ENCODE measurements around the gene USP3.
A peak's percentile ranks its signal among the peaks of the same experiment; 100 is the strongest.

Gene USP3

DNA sequence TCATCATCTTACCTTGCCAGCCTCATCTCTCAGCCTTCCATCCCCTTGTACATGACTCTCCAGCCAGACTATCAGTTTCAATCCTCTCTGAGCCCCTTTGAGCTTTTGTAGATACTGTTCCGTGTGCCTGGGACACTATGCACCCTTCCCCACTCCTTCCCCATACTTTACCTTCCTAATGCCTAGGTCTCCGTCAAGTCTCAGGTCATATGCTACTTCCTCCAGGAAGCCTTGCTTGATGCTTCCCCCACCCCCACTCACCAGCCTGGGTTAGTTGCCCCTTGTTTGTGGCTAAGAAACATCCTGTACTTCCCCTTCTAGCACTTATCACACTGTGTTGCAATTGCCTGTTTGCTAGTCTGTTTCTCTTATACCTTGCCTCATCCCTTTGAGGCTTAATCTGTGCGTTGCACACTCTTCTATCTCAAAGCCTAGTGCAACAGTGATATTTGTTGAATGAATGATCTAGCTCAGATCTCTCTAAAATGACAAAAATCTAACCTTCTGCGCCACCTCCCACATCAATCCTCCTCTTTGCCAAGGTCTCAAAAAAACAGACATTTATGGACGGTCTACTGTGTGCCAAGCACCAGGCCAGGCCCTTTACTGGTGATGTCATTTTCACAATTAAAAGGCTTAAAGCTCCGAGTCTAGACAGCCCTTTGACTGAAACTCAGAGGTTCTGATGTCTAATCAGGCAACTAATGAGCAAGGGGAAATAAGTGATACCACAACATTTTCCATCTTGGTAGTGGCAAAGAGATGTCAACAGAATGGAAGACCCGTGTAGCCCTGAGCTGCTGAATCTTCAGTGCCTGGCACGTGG is 6.5 kb upstream of the USP3 start:
- no peak for DNase-seq

DNA sequence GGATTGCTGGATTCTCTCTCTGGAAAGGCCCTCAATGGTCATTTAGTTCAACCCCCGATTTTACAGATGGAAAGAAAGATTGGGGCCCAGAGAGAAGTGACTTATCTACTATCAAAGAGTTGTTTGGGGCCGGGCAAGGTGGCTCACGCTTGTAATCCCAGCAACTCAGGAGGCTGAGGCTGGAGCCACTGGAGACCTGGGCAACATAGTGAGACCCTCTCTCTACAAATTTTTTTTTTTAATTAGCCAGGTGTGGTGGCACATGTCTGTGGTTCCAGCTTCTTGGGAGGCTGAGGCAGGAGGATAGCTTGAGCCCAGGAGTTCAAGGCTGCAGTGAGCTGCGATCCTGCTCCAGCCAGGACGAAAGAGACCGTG is 5.2 kb upstream of the USP3 start:
- no peak for DNase-seq

DNA sequence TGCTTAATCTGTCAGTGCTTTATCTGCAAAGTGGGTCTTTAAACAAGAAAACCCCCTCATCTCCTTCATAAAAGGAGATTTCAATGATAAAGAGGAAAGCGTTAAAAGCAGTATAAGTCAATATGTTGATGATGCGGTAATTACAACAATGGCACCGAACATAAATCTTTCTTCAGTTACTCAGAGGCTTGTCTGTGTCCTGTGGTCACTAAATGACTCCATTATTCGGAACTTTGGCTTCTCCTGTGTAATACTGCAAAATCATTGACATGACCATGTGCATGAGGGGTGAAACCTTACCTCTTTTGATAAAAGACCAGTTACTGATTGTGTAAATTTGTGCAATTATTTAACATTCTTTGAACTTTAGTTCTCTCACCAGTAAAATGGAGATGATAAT is 4.8 kb upstream of the USP3 start:
- DNase-seq, result no peak

DNA sequence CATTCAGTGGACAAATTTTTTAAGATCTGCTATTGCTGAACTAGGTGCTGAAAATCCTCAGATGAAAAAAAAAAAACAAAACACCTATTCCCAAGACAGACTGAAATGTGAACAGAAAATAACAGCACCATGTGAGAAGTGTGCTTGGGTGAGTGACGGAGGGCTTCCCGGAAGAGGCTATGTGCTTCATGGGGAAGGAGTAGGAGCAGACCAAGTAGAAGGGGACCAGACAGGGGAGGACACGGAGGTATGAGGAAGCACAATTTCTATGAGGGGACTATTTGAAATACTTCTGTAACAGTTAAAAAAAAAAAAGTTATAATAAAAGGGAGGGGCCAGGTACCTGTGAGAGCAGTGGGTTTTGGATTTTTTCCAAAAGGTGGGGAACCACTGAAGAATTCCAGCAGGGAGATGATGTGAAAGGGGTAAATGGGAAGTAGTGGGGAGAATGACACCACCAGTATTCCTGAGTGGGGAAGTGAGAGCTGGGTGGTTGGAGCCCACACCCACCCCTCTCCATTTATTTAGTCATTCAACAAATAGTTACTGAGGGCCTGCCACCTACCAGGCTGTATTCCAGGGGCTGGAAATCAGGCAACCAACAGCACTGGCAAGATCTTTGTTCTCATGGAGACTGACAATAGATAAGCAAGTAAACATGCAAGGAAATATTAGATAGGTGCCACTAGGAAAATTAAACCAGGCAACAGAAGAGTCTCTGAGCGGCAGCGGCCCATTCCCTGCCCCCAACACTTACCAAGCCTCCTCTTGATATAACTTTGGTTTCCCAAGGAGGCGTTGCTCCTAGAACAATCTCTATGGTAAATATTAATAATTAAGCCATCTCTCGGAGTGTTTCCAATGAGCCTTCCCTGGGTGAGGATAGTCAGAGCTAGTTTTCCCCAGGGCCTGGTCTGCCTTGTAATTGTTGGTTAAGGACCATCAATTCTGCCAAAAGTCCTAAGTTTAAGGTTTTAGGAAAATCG is 3.8 kb upstream of the USP3 start:
- no peak for DNase-seq

DNA sequence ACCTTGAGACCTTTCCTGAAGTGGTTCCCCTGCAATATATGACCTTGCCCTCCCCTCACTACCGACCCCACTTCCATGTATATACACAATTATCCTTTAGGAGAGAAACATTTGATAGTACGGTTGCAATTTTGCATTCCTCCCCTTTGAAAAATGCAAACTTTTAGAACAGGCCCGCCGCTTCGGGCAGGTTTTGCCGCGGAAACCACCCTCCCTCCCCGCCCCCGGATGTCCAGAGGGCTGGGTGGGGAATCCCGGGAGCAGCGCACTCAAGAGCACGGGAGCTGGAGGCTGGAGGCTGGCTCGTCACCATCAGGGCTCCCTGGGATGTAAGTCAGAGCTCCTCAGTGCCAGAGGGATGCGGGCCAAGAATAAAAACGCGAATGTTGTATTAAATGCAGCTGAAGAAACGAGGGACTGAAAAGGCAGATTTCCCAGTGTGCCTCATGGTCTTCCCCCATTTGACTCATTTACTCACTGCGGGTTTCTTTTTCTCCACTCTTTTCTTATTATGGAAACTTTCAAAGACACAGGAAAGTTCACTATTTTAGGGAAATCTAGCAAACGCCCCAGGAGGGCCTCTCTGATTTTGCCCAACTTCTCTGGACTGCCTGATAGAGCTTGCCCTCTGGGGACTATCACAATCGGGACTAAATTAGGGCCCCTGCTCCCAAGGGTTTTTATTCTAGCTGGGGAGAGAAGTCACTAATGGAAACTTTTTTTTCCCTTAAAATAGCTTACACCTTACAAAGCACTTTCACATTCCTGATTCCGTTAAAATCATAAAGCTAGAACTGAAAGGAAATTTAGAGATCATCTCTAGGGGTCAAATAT is 2.9 kb upstream of the USP3 start:
- DNase-seq, result peak; percentile 47

DNA sequence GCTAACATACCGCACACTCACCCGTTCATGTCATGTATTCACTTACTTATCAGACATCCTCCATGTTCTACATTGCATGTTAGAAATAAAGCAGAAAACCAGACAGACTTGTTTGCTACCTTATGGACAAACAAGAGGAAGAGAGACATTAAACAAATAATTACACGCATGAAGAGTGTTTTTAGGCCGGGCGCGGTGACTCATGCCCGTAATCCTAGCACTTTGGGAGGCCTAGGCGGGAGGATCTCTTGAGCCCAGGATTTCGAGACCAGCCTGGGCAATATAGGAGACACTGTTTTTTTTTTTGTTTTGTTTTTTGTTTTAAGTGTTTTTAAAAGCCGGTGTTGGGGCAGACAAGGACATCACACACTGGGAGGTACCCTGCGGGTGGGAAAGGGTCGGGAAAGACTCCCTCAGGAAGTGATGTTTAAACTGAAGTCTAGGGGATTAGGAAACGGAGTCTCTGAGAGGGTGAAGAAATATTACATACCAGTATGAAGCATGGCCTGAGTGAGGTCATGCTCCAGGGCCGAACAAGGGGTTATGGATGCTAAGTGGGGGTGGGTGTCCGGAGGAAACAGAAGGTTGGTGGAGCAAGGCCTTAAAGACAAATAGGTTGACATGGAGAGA is 2.1 kb upstream of the USP3 start:
- peak; percentile 79 for DNase-seq

DNA sequence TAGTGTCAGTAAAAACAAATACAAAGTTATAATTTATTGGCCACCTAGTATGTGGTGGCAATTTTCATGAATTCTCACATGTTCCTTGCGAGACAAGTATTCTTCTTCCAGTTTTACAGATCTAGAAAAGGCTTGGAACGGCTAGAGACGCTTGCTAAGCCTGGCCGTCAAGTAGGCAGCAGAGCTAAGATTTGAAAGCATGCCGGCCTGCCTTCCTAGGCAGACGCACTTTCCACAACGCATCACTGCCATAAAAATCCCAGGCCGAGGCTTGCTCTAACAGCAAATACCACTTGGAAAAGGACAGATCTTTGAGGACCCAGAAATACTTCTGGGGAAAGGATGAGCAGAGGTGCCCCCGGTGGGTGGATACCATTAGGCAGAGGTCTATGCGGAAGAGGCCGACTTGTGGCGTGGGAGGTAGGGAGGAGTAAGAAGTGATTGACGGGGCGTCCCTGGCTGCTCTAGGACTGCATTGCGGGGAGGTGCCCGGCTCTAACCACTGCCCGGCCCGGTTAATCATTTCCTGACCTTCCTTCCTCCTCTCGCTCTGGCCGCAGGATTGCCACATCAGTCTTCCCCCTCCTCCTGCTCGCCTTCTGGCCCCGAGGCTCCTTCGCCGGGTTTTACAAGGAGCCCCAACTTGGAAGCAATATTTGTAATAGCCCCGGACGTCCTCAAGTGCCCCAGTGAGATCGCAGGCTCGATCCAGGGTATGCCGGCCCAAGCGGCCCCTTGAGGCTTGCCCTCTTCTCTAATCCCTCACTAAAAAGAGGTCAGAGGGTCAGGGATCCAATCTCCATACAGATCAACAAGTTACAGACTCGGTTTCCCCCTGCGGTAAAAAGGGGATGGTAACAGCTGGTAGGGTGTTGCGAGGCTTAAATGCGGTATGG is 1.3 kb upstream of the USP3 start:
- peak; percentile 37 for DNase-seq

DNA sequence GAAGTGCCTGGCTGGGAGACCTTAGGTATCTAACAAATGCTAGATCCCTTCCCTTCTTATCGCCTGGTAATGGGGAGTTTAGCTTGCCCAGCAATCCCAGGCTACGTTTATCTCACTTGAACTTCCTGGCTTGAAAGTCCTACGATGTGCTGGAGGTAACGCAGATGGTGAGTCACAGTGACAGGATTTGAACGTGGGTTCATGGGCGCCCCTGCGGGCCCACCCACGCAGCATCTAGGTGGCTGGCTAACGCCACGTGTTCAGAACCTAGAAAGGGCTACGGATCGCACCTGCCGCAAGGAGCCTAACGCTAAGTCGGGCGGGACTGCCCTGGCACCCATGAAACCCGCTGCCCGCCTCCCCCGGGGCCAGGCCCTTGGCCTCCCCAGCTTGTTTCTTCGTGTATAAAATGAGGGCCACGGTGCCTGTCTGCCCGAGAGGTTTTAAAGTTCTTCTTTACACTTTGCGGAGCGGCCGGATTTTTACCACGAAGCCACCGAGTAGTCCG is 600 bp upstream of the USP3 start:
- DNase-seq, result no peak

DNA sequence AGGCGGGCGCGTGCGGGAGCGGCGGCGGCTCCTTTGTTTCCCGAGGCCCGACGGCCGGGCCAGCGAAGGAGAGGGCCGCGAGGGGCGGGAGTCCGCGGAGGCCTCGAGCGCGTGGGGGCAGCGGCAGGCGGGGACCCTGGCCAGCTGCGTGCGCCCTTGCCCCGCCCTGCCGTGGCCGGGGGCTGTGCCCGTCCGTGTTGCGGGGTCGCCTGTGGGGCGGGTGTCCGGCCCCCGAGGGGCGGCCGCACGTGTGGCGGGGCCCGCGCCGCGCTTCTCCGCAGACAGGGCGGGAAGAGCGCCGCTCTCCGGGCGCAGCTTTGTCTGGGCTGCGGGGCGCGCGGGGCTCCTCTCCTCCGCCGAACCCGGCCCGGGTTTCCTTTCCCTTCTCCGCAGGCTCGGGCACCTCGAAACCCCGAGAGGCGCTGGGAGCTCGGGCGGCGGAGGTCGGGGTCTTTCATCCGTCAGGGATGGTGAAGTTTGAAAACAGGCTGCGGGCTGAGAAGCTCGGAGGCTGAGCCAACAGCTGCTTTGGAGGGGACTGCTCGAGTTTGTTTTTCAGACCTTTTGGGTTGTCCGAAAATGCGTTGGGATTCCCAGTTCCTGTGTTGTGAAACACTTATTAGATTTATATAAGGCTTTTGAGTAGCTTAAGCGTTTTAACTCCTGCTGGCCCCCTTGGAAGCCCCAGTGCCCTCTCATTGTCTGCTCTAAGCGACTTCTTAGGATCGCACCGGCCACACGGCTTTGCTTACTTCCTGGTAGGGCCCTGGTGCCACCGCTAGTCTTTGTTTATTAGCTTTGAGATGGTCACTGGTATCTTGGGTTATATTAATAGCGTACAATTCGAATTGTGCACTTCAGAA is 817 bp downstream of the USP3 start:
- DNase-seq, result peak; percentile 39

DNA sequence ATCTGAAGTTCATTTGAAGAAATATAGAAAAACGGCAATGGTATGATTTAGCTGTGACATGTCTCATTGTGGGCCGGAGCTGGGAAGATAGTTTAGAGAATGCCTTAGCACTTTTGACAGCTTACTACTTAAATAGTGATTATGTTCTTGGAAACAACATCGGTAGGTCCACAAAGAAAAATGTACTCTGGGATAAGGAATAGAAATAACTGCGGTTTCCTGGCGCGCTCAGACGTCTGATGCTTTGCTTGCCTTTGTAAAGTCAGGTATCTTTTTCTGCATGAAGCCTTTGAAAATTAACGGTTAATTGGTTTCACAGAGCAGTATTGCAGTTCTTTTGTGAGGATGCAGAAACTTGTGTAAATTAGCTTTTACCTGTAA is 1.4 kb downstream of the USP3 start:
- no peak for DNase-seq

DNA sequence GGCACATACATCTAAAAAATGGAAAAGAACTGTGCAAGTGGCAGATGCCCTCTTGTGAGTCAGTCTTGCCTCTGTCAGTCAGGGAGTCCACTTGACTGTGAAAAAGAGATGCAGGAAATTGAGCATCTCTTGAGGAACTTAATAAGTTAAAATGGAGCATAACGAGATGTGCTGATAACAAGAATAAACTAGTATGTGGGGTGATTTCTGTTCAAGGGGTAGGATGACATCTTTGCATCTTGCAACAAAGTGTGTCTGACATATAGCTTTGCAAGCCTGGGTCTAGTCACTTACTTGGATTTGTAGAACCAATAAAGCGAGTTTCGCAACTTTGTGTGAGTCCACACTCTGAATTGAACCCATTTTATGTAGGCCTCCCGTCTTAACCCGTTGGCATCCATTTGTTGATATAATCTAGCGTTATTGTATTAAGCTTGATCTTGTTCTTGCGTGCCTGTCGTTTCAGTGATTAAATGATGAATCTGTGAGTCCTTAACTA is 2.2 kb downstream of the USP3 start:
- DNase-seq, result no peak

DNA sequence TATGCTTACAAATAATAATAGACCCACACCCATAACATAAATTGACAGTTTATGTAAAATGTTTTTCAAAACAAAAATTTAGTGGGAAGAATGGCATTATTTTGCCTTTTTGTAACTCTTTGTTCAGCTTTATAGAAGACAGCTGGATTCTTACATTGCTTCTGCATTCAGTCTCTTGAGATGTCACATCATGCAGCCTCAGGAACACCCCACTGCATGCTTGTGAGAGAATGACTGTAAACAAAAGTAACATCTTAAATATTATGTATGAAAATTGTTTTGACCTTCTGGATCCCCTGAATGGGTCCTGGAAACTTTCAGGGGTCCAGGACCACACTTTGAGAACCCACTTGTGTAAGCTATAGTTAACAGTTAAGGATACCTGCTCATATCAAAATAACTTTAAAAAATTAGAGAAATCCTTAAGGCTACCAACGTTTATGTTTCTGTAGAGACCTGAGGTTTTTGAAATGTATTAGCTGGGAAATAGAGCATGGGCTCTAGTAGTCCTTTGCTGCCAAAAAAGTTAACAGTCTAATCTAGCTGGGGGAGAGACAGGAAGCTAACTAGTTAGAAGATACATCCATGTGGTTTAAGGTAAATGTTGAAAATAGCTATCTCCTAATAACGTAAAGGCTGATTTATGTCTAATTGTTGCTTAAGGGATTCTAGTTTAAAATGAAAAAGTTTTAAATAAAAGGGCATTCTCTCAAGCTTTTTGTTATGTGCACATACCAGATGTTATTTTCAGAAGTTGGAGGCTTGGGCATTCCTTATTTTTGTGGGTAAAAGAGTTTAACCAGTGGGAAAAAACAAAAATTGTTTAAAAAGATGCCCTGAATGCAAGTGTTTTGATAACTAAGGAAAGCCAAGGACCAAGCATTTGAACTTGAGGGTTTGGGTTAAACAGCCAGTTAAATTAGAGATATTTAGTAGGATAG is 3.8 kb downstream of the USP3 start:
- DNase-seq, result no peak

DNA sequence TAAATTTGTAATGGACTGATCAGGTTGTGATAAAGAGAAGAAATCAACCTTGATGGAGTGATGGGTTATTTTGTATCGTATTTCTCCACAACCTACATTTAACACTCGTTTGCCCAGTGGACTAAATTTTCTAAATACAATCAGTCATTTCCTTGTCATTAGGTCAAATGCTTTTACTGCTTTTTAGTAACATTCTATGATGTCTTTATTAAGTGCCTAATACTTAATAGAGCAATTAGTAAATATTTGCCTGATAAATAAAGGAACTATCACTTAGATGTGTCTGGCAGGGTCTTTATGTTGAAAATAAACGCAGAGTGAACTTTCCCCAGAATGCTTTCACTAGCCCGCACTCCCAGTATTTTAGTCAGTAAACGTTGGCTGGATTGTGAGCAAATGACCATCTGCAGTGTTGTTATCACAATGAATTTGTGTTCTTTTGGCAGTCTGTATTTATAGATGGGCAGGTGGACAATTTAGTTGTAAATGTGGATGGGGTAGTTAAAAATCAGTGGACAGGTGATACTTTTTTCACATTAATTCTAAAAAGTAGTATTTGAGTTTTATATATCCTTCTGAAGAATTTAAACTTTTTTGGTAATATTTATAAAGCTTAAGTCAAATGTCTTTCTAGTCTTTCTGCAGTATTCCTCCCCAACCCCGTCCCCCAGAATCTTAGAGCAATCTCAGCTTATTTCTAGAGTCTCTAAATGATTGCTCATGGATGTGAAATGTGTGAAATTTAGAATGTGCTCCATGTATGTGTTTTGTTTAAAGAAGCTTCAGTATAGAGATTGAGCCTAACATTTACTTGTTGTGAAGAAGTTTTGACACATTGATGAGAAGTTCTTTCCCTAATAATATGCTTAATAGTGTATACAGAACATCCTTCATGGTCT is 4.9 kb downstream of the USP3 start:
- no peak for DNase-seq

DNA sequence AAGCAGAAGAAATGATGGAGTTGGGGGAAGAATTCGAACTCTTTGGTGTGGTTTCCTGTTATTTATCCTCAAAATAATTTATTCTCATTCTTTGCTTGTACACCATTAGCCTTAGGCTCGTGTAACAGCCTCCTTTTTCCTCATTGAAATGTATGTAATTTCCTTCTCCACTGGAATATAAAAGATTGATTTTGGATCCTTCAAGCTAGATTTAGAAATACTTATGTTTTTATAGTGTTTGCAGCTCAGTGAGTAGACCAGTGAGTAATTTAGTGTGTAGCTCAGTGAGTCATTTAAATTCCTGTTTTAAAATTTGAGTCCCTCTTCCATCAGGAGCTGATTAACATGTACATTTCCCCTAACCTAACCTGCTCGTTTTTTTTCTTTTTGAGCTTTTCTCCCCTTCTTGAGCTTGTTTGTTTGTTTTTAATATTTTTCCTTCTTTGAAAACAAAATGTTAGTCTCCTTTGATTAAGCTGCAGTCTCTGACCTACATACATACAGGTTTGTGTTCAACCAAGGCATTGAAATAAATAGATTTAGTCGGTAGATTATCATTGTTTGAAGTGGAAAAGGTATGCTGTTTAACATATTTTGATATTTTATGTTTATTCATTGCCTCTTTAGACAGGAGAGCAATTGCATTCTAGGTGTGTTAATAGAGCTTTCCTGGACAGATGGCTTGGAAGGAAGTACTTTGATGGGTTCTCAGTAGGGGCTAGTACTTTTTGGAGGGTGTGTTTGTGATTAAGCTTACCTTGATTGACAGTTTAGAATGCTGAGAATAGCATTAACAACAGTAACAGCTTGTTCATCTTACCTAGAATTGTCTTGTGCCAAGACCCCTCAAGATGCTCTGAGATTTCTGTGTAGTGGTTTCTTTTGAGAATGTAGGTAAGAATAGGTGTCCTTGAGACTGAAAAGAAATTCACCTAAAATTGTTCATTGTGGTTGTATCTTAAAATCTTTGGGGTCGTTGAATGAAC is 5.9 kb downstream of the USP3 start:
- no peak for DNase-seq

DNA sequence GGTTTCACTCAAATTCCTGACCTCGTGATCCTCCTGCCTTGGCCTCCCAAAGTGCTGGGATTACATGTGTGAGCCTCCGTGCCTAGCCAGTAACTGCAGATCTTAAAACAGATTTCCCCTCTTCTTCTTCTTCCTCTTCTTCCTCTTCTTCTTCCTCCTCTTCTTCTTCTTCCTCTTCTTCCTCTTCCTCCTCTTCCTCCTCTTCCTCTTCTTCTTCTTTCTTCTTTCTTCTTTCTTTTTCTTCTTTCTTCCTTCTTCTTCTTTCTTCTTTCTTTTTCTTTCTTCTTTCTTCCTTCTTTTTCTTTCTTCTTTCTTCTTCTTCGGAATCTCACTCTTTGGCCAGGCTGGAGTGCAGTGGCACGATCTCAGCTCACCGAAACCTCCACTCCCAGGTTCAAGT is 7.8 kb downstream of the USP3 start:
- DNase-seq, result no peak

DNA sequence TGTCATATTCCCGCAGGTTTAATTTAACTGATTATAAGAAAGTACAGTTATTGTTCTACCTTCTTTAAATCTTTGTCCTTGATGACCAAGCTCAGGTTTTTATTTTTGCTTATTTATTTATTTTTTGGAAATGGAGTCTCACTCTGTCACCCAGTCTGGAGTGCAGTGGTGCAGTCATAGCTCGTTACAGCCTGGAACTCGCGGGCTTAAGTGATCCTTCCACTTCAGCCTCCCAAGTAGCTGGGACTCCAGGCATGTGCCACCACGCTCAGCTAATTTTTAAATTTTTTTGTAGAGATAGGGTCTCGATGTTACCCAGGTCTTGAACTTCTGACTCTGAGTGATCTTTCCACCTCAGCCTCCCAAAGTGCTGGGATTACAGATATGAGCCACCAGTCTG is 8.9 kb downstream of the USP3 start:
- DNase-seq, result no peak

DNA sequence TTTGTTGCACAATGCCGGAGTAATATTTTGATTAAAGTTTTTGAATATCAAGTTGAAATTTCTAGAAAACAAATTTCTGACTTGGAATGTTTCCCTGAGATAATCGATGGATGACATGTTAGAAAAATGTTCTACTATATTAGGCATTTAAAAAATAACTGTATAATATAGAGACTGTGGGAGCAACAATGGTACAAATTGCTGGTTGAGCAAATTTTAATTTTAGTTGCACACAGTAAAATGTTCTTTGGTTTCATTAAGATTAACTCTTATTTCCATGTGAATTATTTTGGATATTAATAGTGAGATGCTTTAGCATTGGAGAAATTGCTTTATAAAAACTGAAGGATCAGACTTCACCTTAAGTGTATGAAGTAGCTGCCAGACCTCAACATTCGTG is 9.3 kb downstream of the USP3 start:
- DNase-seq, result no peak
